H54 (cell line): ENCODE measurements around the gene HOXB1.

ENCODE experiments used
- DNase-seq: peaks from one replicate; pipeline ENCODE4 v3.0.0; 2011; ENCODE audit warnings: low spot score, mixed read lengths; ENCODE audit not compliant: insufficient read length
- FAIRE-seq: peaks from 3 replicates; lab custom pipeline; 2011; peaks lifted over from hg19 to GRCh38; lab: Jason Lieb, UNC
- POLR2A ChIP-seq: IDR thresholded peaks from 2 replicates; pipeline ENCODE4 v1.6.1; 2011; ENCODE audit warnings: low read depth, mild to moderate bottlenecking, low read length

Gene HOXB1

GRCh38 chr17:48563867-48564187 is 33.0 kb upstream of the HOXB1 start:
- no peak for FAIRE-seq
- no peak for DNase-seq
- no peak for TF ChIP-seq POLR2A

GRCh38 chr17:48563385-48563838 is 32.6 kb upstream of the HOXB1 start:
- FAIRE-seq (no peak), DNase-seq (no peak)
- no peak for TF ChIP-seq POLR2A

GRCh38 chr17:48562934-48563333 is 32.1 kb upstream of the HOXB1 start:
- FAIRE-seq (no peak), DNase-seq (no peak)
- TF ChIP-seq POLR2A: no peak

GRCh38 chr17:48561884-48562810 is 31.3 kb upstream of the HOXB1 start:
- DNase-seq (no peak), FAIRE-seq (no peak)
- no peak for TF ChIP-seq POLR2A

- no peak for TF ChIP-seq POLR2A
- DNase-seq (no peak), FAIRE-seq (no peak)
Observed at GRCh38 chr17:48559840-48560817, 29.3 kb upstream of the HOXB1 start.

- FAIRE-seq (no peak), DNase-seq (no peak)
- TF ChIP-seq POLR2A: no peak
Observed at GRCh38 chr17:48559122-48559839, 28.5 kb upstream of the HOXB1 start.

- DNase-seq (no peak), FAIRE-seq (no peak)
- TF ChIP-seq POLR2A: no peak
Observed at GRCh38 chr17:48558831-48559121, 28.0 kb upstream of the HOXB1 start.

- TF ChIP-seq POLR2A: no peak
- FAIRE-seq (no peak), DNase-seq (no peak)
Observed at GRCh38 chr17:48558057-48558830, 27.4 kb upstream of the HOXB1 start.

- FAIRE-seq (no peak), DNase-seq (no peak)
- no peak for TF ChIP-seq POLR2A
Observed at GRCh38 chr17:48556576-48557401, 26.0 kb upstream of the HOXB1 start.

- no peak for TF ChIP-seq POLR2A
- FAIRE-seq (no peak), DNase-seq (no peak)
Observed at GRCh38 chr17:48556229-48556575, 25.4 kb upstream of the HOXB1 start.

- DNase-seq (peak; percentile 95), FAIRE-seq (no peak)
Observed at GRCh38 chr17:48555258-48556228, 24.7 kb upstream of the HOXB1 start.

More at GRCh38 chr17:48555258-48556228, 24.7 kb upstream of the HOXB1 start:
- no peak for TF ChIP-seq POLR2A
